ENCODE measurements around the gene KCNQ4. TPM values are rescaled to one million over a fixed set of nuclear protein-coding genes. Genes with fewer than 3 reads are reported as not detected.

Gene KCNQ4
- total and polyA plus RNA-seq, 2 of the 4 experiments (the other 2 are of a cell fraction) = 0.07 TPM; not detected in 1

- in situ Hi-C loops (cut with MboI; ENCODE audit: low sequenced_read_pairs) (no loop called here), dilution Hi-C loops (cut with HindIII; ENCODE audit: low sequenced_read_pairs, unreplicated experiment) (no loop called here), intact Hi-C loops (cut with micrococcal nuclease) (loop anchor here (10.0 kb wide), 1 partner anchor 168 kb away; no protein-coding TSS in a partner anchor)
- Histone ChIP-seq H3K4me3 (ENCODE audit: insufficient read depth, low read depth, low read length) (no peak overlapping the region), H3K4ac (ENCODE audit: low read depth, low read length) (no peak overlapping the region), H3K27ac (ENCODE audit: insufficient read depth, low read length) (no peak overlapping the region), H2AK9ac (replicated peaks; ENCODE audit: low read depth, low read length, poor library complexity) (no peak overlapping the region), H4K20me1 (ENCODE audit: insufficient read depth, low read length) (no peaks in the 10 kb centered on the region), H4K8ac (ENCODE audit: low read depth in 2 of 2, low read length in 2 of 2) (no peak overlapping the region), H3K23ac (ENCODE audit: low read depth, low read length) (no peak overlapping the region), H3K9ac (ENCODE audit: low read depth, low read length) (no peak overlapping the region), H4K5ac (ENCODE audit: low read depth, low read length) (no peak overlapping the region), H3K27me3 (ENCODE audit: control insufficient read depth, insufficient read depth, low read length) (peaks cover 27% of the 10 kb centered on the region), H3K4me1 (ENCODE audit: control insufficient read depth, insufficient read depth, low read length) (no peaks in the 10 kb centered on the region; the same call in 1 of the 2 replicates), H2AFZ (replicated peaks; ENCODE audit: low read length, poor library complexity) (peak overlapping the region; percentile 69), H3K4me2 (ENCODE audit: low read depth, low read length) (peak overlapping the region; percentile 11; the same call in 1 of the 2 replicates), H2AK5ac (ENCODE audit: low read depth, low read length) (no peak overlapping the region), H3K79me1 (ENCODE audit: low read depth in 1 of 2, low read length in 2 of 2) (no peaks in the 10 kb centered on the region), H2BK15ac (ENCODE audit: low read depth, low read length) (no peak overlapping the region), H3K18ac (ENCODE audit: low read depth, low read length) (no peak overlapping the region), H3K9me1 (ENCODE audit: insufficient read depth, low read length) (no peaks in the 10 kb centered on the region; the same call in 1 of the 2 replicates), H3K56ac (ENCODE audit: extremely low read depth, insufficient read depth, low read length) (no peak overlapping the region), H2BK5ac (ENCODE audit: low read depth, low read length, poor library complexity, severe bottlenecking) (no peak overlapping the region), H3K9me3 (ENCODE audit: control insufficient read depth, insufficient read depth, low read length) (peaks cover 2% of the 10 kb centered on the region; the same call in 1 of the 2 replicates), H2BK20ac (ENCODE audit: low read depth, low read length) (no peak overlapping the region), H2BK120ac (ENCODE audit: low read depth, low read length) (no peak overlapping the region), H3K36me3 (ENCODE audit: control insufficient read depth, insufficient read depth, low read length) (no peaks in the 10 kb centered on the region), H3K14ac (replicated peaks; ENCODE audit: low read depth, low read length) (no peak overlapping the region), H4K91ac (ENCODE audit: insufficient read depth, low read depth, low read length) (no peak overlapping the region)
- DNase-seq (no peak), ATAC-seq (ENCODE audit: low read depth) (peak; percentile 39)
- ChIA-PET CTCF (interaction anchor here (1.0 to 1.8 kb wide), 2 partner anchors 8 to 10 kb away, joined by 3 to 5 read pairs; no protein-coding TSS in a partner anchor), POLR2A (ENCODE audit: unreplicated experiment) (interaction anchor here (0.6 kb wide), 1 partner anchor 93 kb away, joined by 3 read pairs; no protein-coding TSS in a partner anchor)
- WGBS, 2 experiments (ENCODE audit: extremely low coverage in 2 of 2, insufficient read length in 1 of 2) = no CpG with 5 or more reads among the region's 20 CpGs
- no TSS peak for BruUV-seq (replicated peaks)
- no peak for TF ChIP-seq MXI1 (IDR thresholded peaks at IDR 0.05; ENCODE audit: borderline replicate concordance, low read depth, low read length)
- 0 out of 2 replicates have a peak, but pooled peaks have one; percentile 14 for TF ChIP-seq CTCF (conservative IDR thresholded peaks at IDR 0.05; ENCODE audit: low read depth, low read length)
- no peak for TF ChIP-seq POLR2A (IDR thresholded peaks at IDR 0.05; ENCODE audit: low read depth, low read length)
- TF ChIP-seq CHD1 (IDR thresholded peaks at IDR 0.05; ENCODE audit: low read depth, low read length) = no peak
- no peak for TF ChIP-seq USF2 (IDR thresholded peaks at IDR 0.05; ENCODE audit: low read depth, low read length)
Measured at GRCh38 chr1:40782371-40782956, 1.1 kb upstream of the KCNQ4 start.

Measured in IMR-90 (cell line).